Astrocyte of the spinal cord (primary cell): ENCODE measurements around the gene RDH11.
A peak's percentile ranks its signal among the peaks of the same experiment; 100 is the strongest.
"Not testable (repeated sequence)": the region's sequence is repeated elsewhere in the genome, so short reads cannot be mapped to it uniquely, and the experiment has no call there.

Experiments used
- DNase-seq: peaks from one replicate; pipeline ENCODE4 v3.0.0; 2011; ENCODE audit warnings: low read depth, low spot score
- H3K4me3 ChIP-seq: 2 replicates; pipeline ENCODE4 v1.5.1; 2011; ENCODE audit warnings: low read depth, mild to moderate bottlenecking, low read length, moderate library complexity
- in situ Hi-C: cut with HindIII; loops from 2 replicates; pipeline ENCODE4 v1.10.0; 2017; ENCODE audit warnings: low sequenced_read_pairs
- TF ChIP-seq, protein P1 (sequence below): IDR thresholded peaks from 2 replicates; pipeline ENCODE4 v1.5.1; 2012; ENCODE audit warnings: low read depth, mild to moderate bottlenecking, low read length, inconsistent platforms

The RDH11 gene

DNA sequence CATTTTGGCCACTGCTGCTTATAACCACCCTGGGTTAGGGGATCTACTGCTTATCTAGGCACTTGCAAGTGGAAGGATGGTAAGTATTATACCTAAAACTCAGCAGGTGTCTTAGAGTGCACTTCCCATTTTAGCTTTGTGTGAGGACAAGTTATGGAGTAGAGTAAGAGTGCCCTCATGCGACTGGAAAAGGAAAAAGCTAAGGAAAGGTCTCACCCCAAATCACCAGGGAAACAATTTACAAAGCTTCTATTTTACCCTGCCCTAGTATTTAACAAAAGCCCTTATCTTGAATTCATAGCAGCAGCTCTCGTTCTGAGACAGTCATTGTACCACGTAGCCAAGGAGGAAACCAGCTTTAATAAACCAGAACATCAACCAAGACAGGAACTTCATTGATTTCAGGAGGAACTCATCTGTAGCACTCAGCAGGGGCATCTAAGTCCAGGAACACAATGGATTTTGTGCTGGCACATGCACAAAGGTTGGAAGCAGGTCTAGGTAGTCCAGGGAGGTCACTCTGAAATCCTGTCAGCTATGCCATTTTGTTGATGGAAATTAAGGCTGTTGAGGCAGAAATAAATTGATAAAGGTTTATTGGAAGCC, 9.0 kb upstream of the RDH11 start:
- in situ Hi-C loops: no loop called here
- TF ChIP-seq, protein P1, sequence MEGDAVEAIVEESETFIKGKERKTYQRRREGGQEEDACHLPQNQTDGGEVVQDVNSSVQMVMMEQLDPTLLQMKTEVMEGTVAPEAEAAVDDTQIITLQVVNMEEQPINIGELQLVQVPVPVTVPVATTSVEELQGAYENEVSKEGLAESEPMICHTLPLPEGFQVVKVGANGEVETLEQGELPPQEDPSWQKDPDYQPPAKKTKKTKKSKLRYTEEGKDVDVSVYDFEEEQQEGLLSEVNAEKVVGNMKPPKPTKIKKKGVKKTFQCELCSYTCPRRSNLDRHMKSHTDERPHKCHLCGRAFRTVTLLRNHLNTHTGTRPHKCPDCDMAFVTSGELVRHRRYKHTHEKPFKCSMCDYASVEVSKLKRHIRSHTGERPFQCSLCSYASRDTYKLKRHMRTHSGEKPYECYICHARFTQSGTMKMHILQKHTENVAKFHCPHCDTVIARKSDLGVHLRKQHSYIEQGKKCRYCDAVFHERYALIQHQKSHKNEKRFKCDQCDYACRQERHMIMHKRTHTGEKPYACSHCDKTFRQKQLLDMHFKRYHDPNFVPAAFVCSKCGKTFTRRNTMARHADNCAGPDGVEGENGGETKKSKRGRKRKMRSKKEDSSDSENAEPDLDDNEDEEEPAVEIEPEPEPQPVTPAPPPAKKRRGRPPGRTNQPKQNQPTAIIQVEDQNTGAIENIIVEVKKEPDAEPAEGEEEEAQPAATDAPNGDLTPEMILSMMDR: peak; percentile 73
- no peak overlapping the region for H3K4me3 ChIP-seq
- peak; percentile 53 for DNase-seq

DNA sequence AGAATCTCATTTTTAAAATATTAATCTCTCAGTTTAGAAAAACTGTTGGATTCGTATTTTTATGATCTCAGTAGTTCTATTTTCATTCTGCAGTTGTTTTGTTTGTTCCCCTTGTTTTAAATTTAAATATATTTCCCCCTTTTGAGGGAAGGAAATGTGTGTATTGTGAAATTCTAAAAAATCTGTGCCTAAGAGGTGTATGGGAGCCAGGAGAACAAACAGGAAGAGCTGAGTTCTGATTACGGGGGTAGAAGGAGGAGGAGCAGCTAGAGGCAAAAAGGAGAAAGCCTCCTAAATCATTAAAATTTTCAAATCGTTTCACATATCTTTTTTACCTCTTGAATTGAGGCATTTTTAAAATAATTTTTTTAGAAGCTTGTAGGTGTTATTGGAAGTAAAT, 8.4 kb upstream of the RDH11 start:
- DNase-seq: no peak
- no peak overlapping the region for H3K4me3 ChIP-seq
- TF ChIP-seq, protein P1: no peak
- in situ Hi-C loops: no loop called here

DNA sequence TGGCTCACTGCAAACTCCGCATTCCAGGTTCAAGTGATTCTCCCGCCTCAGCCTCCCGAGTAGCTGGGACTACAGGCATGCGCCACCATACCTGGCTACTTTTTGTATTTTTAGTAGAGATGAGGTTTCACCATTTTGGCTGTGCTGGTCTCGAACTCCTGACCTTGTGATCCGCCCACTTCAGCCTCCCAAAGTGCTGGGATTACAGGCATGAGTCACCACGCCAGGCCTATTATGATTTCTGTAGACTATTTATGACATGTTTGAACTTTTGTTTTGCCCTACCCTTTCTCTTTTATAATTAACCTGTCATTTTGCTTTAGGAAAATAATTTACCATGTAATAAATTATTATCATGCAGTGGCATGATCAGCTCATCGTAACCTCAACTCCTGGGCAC, 5.9 kb upstream of the RDH11 start, which contains the start of gene RDH12:
Gene RDH12, plus strand, starts transcription at position 395 of the 400 bp plus-strand sequence. CDS start 20,757 bp downstream, outside the sequence.
- H3K4me3 ChIP-seq, in situ Hi-C loops, DNase-seq: not testable (repeated sequence)

DNA sequence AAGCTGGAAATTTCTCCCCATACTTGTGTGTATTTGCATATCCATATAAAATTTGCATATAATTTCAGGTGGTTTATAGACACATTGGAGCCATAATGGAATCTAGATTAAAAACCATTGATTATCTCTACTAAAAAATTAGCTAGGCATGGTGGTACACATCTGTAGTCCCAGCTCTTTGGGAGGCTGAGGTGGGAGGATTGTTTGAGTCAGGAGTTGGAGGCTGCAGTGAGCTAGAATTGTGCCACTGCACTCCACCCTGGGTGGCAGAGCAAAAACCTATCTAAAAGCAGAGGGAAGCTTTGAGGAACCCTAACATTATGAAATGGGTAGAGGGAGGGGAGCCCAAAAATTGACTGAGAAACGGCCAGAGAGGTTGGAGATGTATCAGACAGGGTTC, 2.6 kb upstream of the RDH11 start:
- in situ Hi-C loops: no loop called here
- DNase-seq: no peak
- no peak overlapping the region for H3K4me3 ChIP-seq
- TF ChIP-seq, protein P1: no peak

DNA sequence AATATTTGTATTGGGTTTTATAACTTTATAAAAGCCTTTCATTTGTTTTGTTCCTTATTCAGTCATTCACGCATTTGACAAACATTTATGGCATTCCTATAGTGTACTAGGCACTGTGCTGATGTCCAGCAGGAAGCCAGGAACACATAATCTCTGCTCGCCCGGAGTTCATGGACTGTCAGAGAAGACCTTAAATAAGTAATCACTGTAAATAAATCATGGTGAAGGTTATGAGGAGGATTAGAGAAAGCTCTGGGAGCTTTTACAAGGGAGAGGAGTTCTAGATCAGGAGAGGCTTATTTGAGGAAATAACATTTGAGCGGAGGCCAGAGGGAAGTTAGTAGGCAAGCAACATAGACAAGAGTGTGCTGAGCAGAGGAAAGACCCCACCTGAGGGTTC, 1.4 kb upstream of the RDH11 start:
- DNase-seq: no peak
- TF ChIP-seq, protein P1: no peak
- in situ Hi-C loops: no loop called here
- no peak overlapping the region for H3K4me3 ChIP-seq

DNA sequence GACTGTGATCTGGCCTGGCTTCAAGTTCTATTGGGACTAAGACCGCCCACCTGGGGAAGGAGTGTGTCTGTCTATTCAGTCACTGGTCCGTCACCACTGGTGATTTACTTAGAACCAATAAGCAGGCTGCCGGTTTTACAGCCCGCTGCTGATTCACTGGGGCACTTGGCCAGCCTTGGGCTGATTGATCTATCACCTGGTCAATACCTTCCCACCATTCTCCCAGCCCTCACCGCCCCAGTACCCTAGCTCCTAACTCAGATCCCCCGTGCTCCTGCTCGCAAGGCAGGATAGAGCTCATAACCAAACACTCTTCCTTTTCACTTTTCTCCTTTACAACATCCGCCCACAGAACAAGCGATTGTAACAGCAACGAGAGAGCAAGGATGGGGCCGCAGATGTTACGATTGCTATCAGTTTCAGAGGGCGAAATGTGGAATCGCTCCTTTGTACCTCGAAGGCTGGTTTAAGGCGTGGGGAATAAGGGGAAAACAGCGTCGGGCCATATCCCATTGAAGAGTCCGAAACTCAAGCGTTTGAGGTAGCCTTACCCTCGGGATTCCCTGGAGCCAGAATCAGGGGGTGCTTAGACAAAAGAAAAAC, 672 bp downstream of the RDH11 start:
- peak; percentile 94 for DNase-seq
- H3K4me3 ChIP-seq: peak overlapping the region; percentile 100
- TF ChIP-seq, protein P1: no peak
- in situ Hi-C loops: no loop called here

DNA sequence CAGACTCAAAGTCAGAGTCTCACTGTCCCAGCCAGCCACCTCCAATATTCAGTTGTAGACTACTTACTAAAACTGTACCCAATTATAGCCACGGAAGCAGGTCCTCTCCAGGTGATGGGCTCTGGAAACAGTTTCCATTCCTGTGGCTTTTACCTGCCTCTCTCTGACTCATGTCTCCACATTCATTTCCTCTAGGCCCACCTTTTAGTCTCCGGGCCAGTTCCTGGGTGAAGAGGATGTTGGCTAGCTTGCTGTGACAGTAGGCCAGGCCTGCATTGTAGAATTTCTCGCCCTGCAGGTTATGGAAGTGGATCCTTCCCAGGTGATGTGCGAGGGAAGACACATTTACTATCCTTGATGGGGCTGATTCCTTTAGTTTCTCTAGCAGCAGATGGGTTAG, 5.6 kb downstream of the RDH11 start:
- TF ChIP-seq, protein P1: no peak
- in situ Hi-C loops: no loop called here
- no peak overlapping the region for H3K4me3 ChIP-seq
- no peak for DNase-seq
